ENCODE results near the gene GM2A. TPM values are rescaled to one million over a fixed set of nuclear protein-coding genes. Genes with fewer than 3 reads are reported as not detected.

GM2A gene
- polyA plus RNA-seq, 1 donor from 2014 or later = 0.40 TPM

- H3K4me3 ChIP-seq (ENCODE audit: low read length) = no peak overlapping the region
- no peaks in the 10 kb centered on the region for H3K27me3 ChIP-seq (ENCODE audit: insufficient read depth, low read depth, low read length)
- H3K9me2 ChIP-seq (ENCODE audit: insufficient read depth, low read length) = no peaks in the 10 kb centered on the region
- TF ChIP-seq, protein P1, sequence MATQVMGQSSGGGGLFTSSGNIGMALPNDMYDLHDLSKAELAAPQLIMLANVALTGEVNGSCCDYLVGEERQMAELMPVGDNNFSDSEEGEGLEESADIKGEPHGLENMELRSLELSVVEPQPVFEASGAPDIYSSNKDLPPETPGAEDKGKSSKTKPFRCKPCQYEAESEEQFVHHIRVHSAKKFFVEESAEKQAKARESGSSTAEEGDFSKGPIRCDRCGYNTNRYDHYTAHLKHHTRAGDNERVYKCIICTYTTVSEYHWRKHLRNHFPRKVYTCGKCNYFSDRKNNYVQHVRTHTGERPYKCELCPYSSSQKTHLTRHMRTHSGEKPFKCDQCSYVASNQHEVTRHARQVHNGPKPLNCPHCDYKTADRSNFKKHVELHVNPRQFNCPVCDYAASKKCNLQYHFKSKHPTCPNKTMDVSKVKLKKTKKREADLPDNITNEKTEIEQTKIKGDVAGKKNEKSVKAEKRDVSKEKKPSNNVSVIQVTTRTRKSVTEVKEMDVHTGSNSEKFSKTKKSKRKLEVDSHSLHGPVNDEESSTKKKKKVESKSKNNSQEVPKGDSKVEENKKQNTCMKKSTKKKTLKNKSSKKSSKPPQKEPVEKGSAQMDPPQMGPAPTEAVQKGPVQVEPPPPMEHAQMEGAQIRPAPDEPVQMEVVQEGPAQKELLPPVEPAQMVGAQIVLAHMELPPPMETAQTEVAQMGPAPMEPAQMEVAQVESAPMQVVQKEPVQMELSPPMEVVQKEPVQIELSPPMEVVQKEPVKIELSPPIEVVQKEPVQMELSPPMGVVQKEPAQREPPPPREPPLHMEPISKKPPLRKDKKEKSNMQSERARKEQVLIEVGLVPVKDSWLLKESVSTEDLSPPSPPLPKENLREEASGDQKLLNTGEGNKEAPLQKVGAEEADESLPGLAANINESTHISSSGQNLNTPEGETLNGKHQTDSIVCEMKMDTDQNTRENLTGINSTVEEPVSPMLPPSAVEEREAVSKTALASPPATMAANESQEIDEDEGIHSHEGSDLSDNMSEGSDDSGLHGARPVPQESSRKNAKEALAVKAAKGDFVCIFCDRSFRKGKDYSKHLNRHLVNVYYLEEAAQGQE (IDR thresholded peaks at IDR 0.05; ENCODE audit: borderline replicate concordance) = no peak
- TF ChIP-seq MXI1 (conservative IDR thresholded peaks at IDR 0.05; ENCODE audit: poor library complexity, severe bottlenecking) (no peak), TAF1 (IDR thresholded peaks at IDR 0.05; ENCODE audit: low read depth) (no peak), EZH2 (IDR thresholded peaks at IDR 0.05; ENCODE audit: borderline replicate concordance, insufficient read depth, low read length, poor library complexity, severe bottlenecking) (no peak), EP300 (conservative IDR thresholded peaks at IDR 0.05; ENCODE audit: poor library complexity, severe bottlenecking) (no peak), SMC3 (conservative IDR thresholded peaks at IDR 0.05; ENCODE audit: poor library complexity) (no peak), POLR2AphosphoS5 (IDR thresholded peaks at IDR 0.05) (no peak), RAD21 (conservative IDR thresholded peaks at IDR 0.05) (no peak), CTCF (IDR thresholded peaks at IDR 0.05; ENCODE audit: poor library complexity, severe bottlenecking) (no peak)
- no peaks in the 10 kb centered on the region for H3K36me3 ChIP-seq (ENCODE audit: insufficient read depth, low read length)
- no peak overlapping the region for H3K27ac ChIP-seq (ENCODE audit: low read length)
- H3K4me2 ChIP-seq (ENCODE audit: low read length) = no peak overlapping the region
- H3K79me2 ChIP-seq (replicated peaks; ENCODE audit: insufficient read depth, low read length) = no peaks in the 10 kb centered on the region
- no peaks in the 10 kb centered on the region for H3F3A ChIP-seq (ENCODE audit: insufficient read depth, low read length, poor library complexity, severe bottlenecking)
- H2AFZ ChIP-seq (ENCODE audit: low read depth, low read length) = no peak overlapping the region
- no peaks in the 10 kb centered on the region for H3K9me3 ChIP-seq (ENCODE audit: low read length)
- H3K9ac ChIP-seq (ENCODE audit: low read length) = no peak overlapping the region
- H4K20me1 ChIP-seq (ENCODE audit: insufficient read depth) = no peaks in the 10 kb centered on the region
Measured at GRCh38 chr5:151274666-151275065, 21.7 kb downstream of the GM2A start.

- Histone ChIP-seq H3K4me2 (ENCODE audit: low read length) (no peak overlapping the region), H3K27ac (ENCODE audit: low read length) (no peak overlapping the region), H3F3A (ENCODE audit: insufficient read depth, low read length, poor library complexity, severe bottlenecking) (no peaks in the 10 kb centered on the region), H3K27me3 (ENCODE audit: insufficient read depth, low read depth, low read length) (no peaks in the 10 kb centered on the region), H3K9me2 (ENCODE audit: insufficient read depth, low read length) (no peaks in the 10 kb centered on the region), H2AFZ (ENCODE audit: low read depth, low read length) (no peak overlapping the region), H3K4me3 (ENCODE audit: low read length) (no peak overlapping the region), H3K9ac (ENCODE audit: low read length) (no peak overlapping the region), H3K9me3 (ENCODE audit: low read length) (no peaks in the 10 kb centered on the region), H3K36me3 (ENCODE audit: insufficient read depth, low read length) (no peaks in the 10 kb centered on the region), H3K79me2 (replicated peaks; ENCODE audit: insufficient read depth, low read length) (no peaks in the 10 kb centered on the region), H4K20me1 (ENCODE audit: insufficient read depth) (no peaks in the 10 kb centered on the region)
- TF ChIP-seq SMC3 (conservative IDR thresholded peaks at IDR 0.05; ENCODE audit: poor library complexity) = no peak
- no peak for TF ChIP-seq TAF1 (IDR thresholded peaks at IDR 0.05; ENCODE audit: low read depth)
- TF ChIP-seq, protein P1 (IDR thresholded peaks at IDR 0.05; ENCODE audit: borderline replicate concordance) = no peak
- TF ChIP-seq MXI1 (conservative IDR thresholded peaks at IDR 0.05; ENCODE audit: poor library complexity, severe bottlenecking) = no peak
- no peak for TF ChIP-seq EZH2 (IDR thresholded peaks at IDR 0.05; ENCODE audit: borderline replicate concordance, insufficient read depth, low read length, poor library complexity, severe bottlenecking)
Measured at GRCh38 chr5:151275803-151276202, 22.8 kb downstream of the GM2A start.
